ENCODE results near the gene SLIT3.

DNA sequence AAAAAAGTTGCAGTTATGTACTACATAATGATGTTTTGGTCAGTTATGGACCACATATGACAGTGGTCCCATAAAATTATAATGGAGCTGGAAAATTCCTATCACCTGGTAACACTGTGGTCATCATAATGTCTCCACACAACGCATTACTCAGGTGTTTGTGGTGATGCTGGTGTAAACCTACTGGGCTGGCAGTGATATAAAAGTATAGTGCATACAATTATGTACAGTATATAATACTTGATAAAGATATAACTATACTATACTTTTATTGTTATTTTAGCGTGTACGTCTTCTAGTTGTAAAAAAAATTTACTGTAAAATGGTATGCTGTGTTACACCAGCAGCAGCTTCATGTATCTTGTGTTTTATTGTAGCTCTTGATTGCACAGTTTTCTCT lies 655.7 kb downstream of the SLIT3 start:
- TF ChIP-seq, protein P1, sequence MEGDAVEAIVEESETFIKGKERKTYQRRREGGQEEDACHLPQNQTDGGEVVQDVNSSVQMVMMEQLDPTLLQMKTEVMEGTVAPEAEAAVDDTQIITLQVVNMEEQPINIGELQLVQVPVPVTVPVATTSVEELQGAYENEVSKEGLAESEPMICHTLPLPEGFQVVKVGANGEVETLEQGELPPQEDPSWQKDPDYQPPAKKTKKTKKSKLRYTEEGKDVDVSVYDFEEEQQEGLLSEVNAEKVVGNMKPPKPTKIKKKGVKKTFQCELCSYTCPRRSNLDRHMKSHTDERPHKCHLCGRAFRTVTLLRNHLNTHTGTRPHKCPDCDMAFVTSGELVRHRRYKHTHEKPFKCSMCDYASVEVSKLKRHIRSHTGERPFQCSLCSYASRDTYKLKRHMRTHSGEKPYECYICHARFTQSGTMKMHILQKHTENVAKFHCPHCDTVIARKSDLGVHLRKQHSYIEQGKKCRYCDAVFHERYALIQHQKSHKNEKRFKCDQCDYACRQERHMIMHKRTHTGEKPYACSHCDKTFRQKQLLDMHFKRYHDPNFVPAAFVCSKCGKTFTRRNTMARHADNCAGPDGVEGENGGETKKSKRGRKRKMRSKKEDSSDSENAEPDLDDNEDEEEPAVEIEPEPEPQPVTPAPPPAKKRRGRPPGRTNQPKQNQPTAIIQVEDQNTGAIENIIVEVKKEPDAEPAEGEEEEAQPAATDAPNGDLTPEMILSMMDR (IDR thresholded peaks at IDR 0.05), result no peak
- TF ChIP-seq POLR2A (IDR thresholded peaks at IDR 0.05), result no peak

Measured in right lobe of liver (tissue), 4 donors.